ENCODE results near the gene ITPKB.

ITPKB gene

DNA sequence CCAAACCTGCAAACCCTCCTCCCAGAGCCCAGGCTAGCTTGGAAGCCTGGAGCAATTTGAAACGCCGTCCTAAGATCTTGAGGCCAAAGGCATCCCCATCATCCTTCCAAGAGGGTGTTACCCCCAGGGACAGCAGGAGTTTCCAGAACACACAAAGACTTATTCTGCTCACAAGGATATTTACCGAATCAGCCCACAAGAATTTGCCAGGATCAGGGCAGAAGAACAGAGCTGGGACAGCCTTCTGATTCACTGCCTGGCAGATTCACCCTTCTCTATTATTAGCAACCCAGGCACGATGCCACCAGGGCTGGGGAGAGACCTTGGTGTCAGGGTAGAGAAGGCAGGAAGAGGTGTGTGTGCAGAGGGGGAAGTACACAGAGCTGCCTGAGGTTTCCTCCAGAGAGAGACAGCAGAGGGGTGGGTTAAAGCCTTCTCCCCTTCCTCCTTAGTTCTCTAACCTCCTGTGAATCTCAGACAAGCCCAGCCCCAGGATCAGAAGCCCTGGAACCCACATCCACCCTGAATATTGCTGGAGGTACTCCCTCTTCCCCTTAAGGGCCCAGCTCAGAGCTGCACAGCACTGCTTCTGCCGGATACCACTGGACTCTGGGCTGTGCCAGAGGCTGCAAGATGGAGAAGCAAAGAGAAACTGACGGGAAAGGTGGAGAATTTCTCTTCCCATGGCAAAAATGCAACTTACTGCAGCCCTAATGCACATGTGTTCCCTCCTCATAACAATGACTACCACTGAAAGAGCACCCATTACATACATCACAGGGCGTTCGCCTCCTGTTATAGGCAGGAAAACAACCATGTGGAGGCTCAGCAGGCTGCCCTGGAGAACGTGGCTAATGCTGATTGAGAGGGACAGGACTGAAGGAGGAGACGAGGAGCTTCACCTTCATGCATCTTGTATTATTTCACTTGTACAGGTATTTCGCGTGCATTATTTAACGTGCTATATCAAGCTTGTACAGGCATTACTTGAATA is 61.8 kb downstream of the ITPKB start:
- peak overlapping the region; percentile 42 for H3K4me3 ChIP-seq (ENCODE audit: low read length)
- peak; percentile 93 for DNase-seq (ENCODE audit: low read depth, low spot score)

DNA sequence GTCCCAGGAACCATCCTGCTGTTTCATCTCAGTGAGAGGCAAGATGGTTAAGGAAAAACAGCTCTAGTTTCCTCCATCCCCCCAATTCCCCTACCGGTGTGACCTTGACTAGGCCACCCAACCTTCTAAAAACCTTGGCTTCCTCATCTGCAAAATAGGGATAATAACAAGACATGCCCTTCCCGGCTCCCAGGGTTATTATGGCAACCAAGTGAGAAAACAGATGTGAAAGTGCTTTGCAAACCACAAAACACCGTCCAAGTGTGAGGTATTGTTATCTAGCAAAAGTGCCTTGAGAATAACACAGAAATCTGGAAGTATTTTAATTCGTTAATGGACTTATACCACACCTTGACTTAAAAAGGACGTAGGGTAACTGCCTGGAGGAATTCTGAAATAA is 62.7 kb downstream of the ITPKB start:
- no peak overlapping the region; the same call in 1 of the 2 replicates for H3K4me3 ChIP-seq (ENCODE audit: low read length)
- no peak for DNase-seq (ENCODE audit: low read depth, low spot score)

GRCh38 chr1:226675715-226676357 is 63.2 kb downstream of the ITPKB start:
- H3K4me3 ChIP-seq (ENCODE audit: low read length) = peak overlapping the region; percentile 28

DNA sequence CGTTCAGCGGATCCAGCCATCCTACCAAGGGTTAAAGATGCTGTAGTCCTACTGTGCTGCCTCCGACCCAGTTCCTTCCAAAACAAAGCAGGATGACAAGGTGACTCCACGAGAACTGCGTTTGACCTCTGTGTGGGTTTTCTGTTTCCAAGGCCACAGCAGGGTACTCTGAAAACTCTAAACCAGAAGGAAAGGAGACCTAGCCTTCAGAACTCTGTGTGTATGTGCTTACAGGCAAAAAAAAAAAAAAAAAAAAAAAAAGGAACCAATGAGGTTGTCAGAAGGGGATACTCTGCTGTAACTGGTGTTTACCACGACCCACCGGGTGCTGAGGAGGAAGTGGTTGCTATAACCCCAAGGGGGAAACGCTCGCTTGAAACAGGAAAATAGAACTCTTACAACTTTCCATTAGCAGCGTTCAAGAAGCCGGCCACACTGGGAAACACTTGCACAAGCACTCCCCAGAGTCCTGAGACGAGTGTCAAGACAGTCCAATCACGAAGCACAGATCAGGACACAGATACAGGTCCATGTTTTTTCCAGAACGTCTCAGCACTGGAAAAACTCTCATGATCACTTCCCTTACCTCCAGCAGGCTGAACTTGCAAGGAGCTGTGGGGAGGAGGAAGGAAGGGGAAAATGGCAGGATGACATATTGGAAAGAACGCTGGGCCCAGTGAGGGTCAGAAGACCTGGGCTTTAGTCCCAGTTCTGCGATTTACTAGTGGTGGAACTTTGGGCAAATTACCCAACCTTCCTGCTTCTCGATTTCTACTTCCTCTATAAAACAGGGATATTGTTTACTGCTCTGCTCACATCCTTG is 64.0 kb downstream of the ITPKB start:
- DNase-seq (ENCODE audit: low read depth, low spot score) = peak; percentile 98

More at GRCh38 chr1:226675715-226676357, 63.2 kb downstream of the ITPKB start:
- DNase-seq (ENCODE audit: low read depth, low spot score) = no peak

GRCh38 chr1:226672339-226672762 is 66.7 kb downstream of the ITPKB start:
- DNase-seq (ENCODE audit: low read depth, low spot score) = no peak
- no peak overlapping the region for H3K4me3 ChIP-seq (ENCODE audit: low read length)

More for the DNA sequence above, 64.0 kb downstream of the ITPKB start:
- peak overlapping the region; percentile 28 for H3K4me3 ChIP-seq (ENCODE audit: low read length)

DNA sequence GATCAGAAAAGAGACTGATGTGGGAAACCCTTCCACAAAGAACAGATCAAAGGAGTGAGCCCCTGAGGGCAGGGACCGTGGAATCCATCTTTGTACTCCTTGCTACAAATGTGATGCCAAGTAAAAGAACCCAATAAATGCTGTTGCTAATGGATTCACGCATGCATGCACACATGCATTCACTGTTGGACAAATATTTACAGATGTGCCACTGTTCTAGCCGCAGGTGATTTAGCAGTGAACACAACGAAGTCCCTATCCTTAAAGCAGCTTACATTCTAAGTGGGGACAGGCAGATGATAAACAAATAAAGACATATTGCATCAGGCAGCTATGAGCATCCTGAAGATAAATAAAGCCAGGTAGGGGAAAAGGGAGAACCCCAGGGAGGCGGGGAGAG is 67.8 kb downstream of the ITPKB start:
- no peak for DNase-seq (ENCODE audit: low read depth, low spot score)
- no peak overlapping the region for H3K4me3 ChIP-seq (ENCODE audit: low read length)

DNA sequence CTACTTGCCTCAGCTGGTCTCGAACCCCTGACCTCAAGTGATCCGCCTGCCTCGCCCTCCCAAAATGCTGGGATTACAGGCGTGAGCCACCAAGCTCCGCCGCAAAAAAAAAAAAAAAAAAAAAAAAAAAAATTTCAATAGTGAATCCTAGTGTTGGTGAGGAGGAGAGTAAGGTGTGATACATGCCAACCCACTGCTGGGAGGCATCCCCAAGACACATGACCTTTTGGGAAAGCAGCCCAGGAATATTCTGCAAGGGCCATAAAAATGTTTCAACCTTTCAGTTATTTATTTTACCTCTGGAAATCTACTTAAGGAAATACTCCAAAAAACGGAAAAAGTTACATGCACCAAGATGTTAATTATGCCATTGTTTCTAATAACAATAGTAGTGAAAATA is 69.0 kb downstream of the ITPKB start:
- no peak overlapping the region for H3K4me3 ChIP-seq (ENCODE audit: low read length)
- no peak for DNase-seq (ENCODE audit: low read depth, low spot score)

DNA sequence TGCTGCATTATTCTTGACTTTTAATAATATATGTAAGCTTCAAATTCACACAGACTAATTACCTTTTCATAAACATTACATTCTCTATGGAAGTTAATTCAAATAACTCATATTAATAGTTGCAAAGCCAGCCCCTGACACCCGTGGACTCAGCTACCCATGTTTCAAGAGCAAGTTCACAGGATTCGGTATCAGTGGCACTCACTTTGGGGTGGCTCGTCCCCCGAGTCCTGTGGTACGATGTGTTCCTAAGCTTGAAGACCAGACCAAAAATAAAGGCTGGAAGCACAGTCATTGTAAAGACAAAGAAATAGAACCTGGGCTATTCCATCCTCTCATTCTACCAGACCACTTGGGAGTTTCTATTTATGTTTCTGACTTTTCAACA is 70.9 kb downstream of the ITPKB start:
- DNase-seq (ENCODE audit: low read depth, low spot score) = no peak
- H3K4me3 ChIP-seq (ENCODE audit: low read length) = no peak overlapping the region

- no peak overlapping the region for H3K4me3 ChIP-seq (ENCODE audit: low read length)
- no peak for DNase-seq (ENCODE audit: low read depth, low spot score)
Measured at GRCh38 chr1:226666692-226667091, 72.4 kb downstream of the ITPKB start.

GRCh38 chr1:226666164-226666506 is 72.9 kb downstream of the ITPKB start:
- H3K4me3 ChIP-seq (ENCODE audit: low read length) = no peak overlapping the region
- DNase-seq (ENCODE audit: low read depth, low spot score) = no peak

- no peak for DNase-seq (ENCODE audit: low read depth, low spot score)
- no peak overlapping the region for H3K4me3 ChIP-seq (ENCODE audit: low read length)
Measured at GRCh38 chr1:226665505-226666163, 73.4 kb downstream of the ITPKB start.

GRCh38 chr1:226664413-226665101 is 74.5 kb downstream of the ITPKB start:
- H3K4me3 ChIP-seq (ENCODE audit: low read length) = no peak overlapping the region
- DNase-seq (ENCODE audit: low read depth, low spot score) = no peak

DNA sequence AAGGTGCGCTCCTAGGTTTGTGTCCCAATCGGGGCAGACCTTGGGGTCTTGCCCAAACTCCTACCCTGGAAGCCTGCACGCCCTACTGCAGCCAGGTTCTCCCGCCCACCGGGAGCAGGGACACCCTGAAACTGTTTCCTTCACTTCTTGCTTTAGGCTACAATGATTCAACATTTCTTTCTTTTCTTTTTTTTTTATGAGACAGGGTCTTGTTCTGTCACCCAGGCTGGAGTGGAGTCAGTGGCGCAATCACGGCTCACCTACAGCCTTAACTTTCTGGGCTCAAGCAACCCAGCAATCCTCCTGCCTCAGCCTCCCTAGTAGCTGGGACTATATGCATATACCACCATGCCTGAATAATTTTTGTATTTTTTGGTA is 75.8 kb downstream of the ITPKB start:
- no peak for DNase-seq (ENCODE audit: low read depth, low spot score)
- no peak overlapping the region for H3K4me3 ChIP-seq (ENCODE audit: low read length)

DNA sequence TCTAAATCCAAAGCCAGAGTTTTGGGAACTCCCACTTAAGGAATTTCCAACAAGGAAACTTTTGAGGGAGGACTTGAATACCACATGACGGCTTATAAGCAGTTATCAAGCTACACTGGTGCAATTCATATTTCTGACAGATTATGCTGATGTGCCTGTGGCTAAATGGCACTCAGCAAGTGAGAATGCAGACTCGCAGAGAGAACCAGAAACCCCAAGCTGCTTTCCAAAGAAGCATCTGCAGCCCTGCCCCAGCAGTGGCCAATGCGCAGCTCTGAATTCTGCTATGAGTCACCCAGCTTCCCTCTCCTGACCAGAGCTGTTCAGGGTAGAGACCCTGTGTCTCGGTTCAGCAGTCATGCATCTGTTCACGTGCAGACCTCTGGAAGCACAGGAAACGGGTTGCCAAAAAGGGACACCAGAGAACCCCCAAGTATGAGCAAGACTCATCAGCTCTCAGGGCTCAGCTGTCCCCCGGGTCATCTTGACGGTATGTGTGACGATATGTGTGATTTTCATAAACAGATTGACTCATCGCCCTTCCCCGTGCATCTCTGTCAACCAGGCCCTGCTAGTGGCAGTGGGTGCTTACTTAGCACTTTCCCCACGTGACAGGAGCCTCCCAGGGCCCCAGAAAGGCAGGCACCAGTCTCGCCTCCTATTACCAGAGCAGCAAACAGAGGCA is 76.3 kb downstream of the ITPKB start:
- H3K4me3 ChIP-seq (ENCODE audit: low read length) = no peak overlapping the region
- no peak for DNase-seq (ENCODE audit: low read depth, low spot score)

- DNase-seq (ENCODE audit: low read depth, low spot score) = no peak
Measured at GRCh38 chr1:226661965-226662364, 77.1 kb downstream of the ITPKB start.

GRCh38 chr1:226661271-226661670 is 77.8 kb downstream of the ITPKB start:
- no peak overlapping the region for H3K4me3 ChIP-seq (ENCODE audit: low read length)
- DNase-seq (ENCODE audit: low read depth, low spot score) = no peak

More at GRCh38 chr1:226661965-226662364, 77.1 kb downstream of the ITPKB start:
- H3K4me3 ChIP-seq (ENCODE audit: low read length) = no peak overlapping the region

GRCh38 chr1:226660410-226661182 is 78.5 kb downstream of the ITPKB start:
- H3K4me3 ChIP-seq (ENCODE audit: low read length) = no peak overlapping the region
- no peak for DNase-seq (ENCODE audit: low read depth, low spot score)

All from Jurkat, Clone E6-1 (cell line).